ENCODE results near the gene PLXNA4. TPM values are rescaled to one million over a fixed set of nuclear protein-coding genes. Genes with fewer than 3 reads are reported as not detected.

PLXNA4 gene
- polyA plus RNA-seq, 3 donors from 2014 or later, result 0.53 to 1.3 (median 0.56) TPM

DNA sequence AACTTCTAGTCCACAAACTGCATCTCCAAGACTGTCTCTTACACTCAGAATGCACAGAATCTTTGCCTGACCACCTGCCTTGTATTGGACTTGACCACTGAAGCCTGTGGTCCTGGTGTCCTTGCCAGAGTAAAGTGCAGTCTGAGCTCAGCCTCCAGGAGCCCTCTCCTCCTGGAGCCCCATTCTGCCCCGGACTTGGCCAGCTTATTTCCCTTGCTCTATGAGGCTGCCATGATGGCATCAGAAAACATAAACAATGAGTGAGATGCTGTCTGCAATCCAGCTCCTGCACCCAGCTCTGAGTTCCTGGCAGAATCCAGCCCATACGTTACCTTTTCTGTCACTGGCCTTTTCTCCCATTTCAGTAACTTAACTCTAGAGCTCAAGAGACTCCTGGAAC is 494.6 kb downstream of the PLXNA4 start:
- Mint-ChIP-seq H3K4me1 (no peaks in the 10 kb centered on the region), H3K4me3 (no peak overlapping the region), H3K9me3 (no peaks in the 10 kb centered on the region), H3K27ac (no peak overlapping the region), H3K36me3 (no peaks in the 10 kb centered on the region), H3K27me3 (ENCODE audit: low read depth in 3 of 3) (peaks cover 0 to 10% (median 2%) of the 10 kb centered on the region in 3 donors)
- no peak for DNase-seq

GRCh38 chr7:132080967-132081668 is 495.2 kb downstream of the PLXNA4 start:
- Mint-ChIP-seq H3K36me3 (no peaks in the 10 kb centered on the region), H3K27me3 (ENCODE audit: low read depth in 3 of 3) (peaks cover 0 to 10% (median 2%) of the 10 kb centered on the region in 3 donors), H3K9me3 (peaks cover 0 to 3% (median 0%) of the 10 kb centered on the region in 6 donors), H3K4me3 (no peak overlapping the region), H3K27ac (no peak overlapping the region), H3K4me1 (no peaks in the 10 kb centered on the region)
- DNase-seq, result no peak

DNA sequence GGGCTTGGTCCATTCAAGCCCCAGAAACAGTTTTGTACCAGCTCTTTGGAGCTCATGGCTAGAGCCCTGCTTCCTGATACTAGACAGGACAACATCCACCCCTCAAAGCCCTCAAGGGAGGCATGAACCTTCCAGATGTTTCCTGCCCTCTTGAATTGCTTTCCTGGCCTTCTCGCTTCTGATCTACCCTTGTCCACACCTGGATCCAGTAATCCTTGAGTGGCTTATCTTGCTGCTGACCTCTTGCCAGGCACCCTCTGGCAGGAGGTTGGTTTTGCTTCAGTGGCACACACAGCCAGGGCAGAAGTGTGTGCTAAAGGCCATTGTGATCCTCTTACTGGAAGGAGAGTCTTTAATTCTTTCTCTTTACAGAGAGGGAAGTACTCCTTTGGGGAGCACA is 495.8 kb downstream of the PLXNA4 start:
- no peak for DNase-seq
- Mint-ChIP-seq H3K4me1 (no peaks in the 10 kb centered on the region), H3K9me3 (peaks cover 0 to 3% (median 0%) of the 10 kb centered on the region in 6 donors), H3K27me3 (ENCODE audit: low read depth in 3 of 3) (peaks cover 2 to 10% (median 2%) of the 10 kb centered on the region in 3 donors), H3K36me3 (no peaks in the 10 kb centered on the region), H3K27ac (no peak overlapping the region), H3K4me3 (no peak overlapping the region)

DNA sequence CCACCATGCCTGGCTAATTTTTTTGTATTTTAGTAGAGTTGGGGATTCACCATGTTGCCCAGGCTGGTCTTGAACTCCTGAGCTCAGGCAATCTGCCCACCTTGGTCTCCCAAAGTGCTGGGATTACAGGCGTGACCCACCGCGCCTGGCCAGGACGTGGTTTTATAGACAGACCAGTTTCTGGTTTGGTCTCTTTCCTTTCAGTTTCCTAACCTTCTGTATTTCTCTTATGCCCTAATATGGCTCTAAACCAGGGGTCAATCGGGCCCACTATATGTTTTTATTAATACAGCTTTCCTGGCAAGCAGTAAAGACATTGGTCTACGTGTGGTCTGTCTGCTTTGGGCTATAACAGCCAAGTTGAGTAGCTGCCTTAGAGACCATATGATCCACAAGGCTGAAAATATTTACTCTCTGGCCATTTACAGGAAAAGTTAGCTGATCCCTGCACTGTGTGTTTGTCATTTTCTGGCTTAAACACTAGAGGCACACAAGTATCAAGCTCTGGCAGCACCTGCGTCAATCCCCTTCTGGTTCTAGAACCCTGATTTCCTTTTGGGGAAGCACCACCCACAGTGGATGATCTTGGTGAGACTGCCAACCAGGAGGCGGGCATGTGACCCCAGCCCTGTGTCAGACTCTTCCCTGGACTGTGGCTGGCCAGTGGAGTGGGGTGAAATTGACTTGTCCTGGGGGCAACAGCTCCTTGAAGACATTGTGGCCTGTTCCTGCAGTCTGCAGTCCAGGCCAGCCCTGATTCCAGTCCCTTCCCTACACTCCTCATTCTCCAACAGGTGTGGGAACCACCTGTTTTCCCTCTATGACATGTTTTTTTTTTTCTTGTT is 497.2 kb downstream of the PLXNA4 start:
- Mint-ChIP-seq H3K9me3 (peaks cover 0 to 3% (median 0%) of the 10 kb centered on the region in 6 donors), H3K27ac (no peak overlapping the region), H3K36me3 (no peaks in the 10 kb centered on the region), H3K4me3 (no peak overlapping the region), H3K4me1 (no peaks in the 10 kb centered on the region), H3K27me3 (ENCODE audit: low read depth in 3 of 3) (peaks cover 2 to 11% (median 2%) of the 10 kb centered on the region in 3 donors)
- no peak for DNase-seq

- Mint-ChIP-seq H3K4me3 (no peak overlapping the region), H3K36me3 (no peaks in the 10 kb centered on the region), H3K4me1 (no peaks in the 10 kb centered on the region), H3K9me3 (peaks cover 0 to 3% (median 0%) of the 10 kb centered on the region in 6 donors), H3K27ac (no peak overlapping the region), H3K27me3 (ENCODE audit: low read depth in 3 of 3) (peaks cover 2 to 9% (median 2%) of the 10 kb centered on the region in 3 donors)
- DNase-seq, result no peak
Observed at GRCh38 chr7:132077971-132078685, 498.1 kb downstream of the PLXNA4 start.

DNA sequence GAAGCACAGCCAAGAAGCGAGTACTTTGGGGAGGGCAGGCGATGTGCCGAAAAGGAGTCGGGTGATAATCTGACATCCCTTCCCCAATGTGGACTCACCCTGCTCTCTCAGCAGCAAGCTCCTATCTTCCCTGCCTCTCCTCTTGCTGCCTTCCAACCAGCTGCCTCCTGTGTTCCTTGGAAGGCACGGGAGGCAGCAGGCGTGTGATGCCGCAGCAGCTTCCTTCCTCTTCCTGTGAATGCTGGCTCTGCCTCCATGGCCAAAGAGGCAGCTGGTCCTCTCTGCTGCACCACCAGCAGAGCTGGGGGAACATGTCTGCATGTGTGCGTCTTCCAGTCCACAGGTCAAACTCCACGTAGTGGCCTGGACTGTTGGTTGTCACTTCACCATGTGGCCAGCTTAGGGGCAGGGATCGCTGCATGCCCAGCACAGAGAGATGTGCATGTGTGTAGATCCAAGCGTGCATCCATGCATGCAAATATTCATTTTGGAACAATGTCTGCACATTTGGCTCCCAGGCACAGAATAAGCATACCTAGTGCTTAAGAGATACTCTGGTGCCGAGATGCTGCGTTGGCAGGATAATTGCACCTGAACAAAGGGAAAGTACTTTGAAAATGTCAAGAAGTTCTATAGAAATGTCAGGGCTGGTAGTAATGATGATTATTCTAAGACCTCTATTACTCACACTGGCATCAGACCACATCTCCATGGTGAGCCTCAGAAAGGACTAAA is 499.8 kb downstream of the PLXNA4 start:
- H3K36me3 Mint-ChIP-seq, result no peaks in the 10 kb centered on the region
- H3K27ac Mint-ChIP-seq, result no peak overlapping the region
- no peak for DNase-seq
- peaks cover 0 to 5% (median 2%) of the 10 kb centered on the region in 3 donors for H3K27me3 Mint-ChIP-seq (ENCODE audit: low read depth in 3 of 3)
- no peak overlapping the region for H3K4me3 Mint-ChIP-seq
- H3K9me3 Mint-ChIP-seq, result peaks cover 0 to 3% (median 0%) of the 10 kb centered on the region in 6 donors
- no peaks in the 10 kb centered on the region for H3K4me1 Mint-ChIP-seq

GRCh38 chr7:132075515-132075914 is 500.8 kb downstream of the PLXNA4 start:
- Mint-ChIP-seq H3K27me3 (ENCODE audit: low read depth in 3 of 3) (peaks cover 2 to 3% (median 3%) of the 10 kb centered on the region in 3 donors), H3K36me3 (no peaks in the 10 kb centered on the region), H3K9me3 (peaks cover 0 to 3% (median 0%) of the 10 kb centered on the region in 6 donors), H3K4me3 (no peak overlapping the region), H3K27ac (no peak overlapping the region), H3K4me1 (no peaks in the 10 kb centered on the region)
- DNase-seq, result no peak

GRCh38 chr7:132073920-132074589 is 502.2 kb downstream of the PLXNA4 start:
- no peak for DNase-seq
- Mint-ChIP-seq H3K27ac (no peak overlapping the region), H3K4me3 (no peak overlapping the region), H3K9me3 (peaks cover 0 to 3% (median 0%) of the 10 kb centered on the region in 6 donors), H3K36me3 (no peaks in the 10 kb centered on the region), H3K27me3 (ENCODE audit: low read depth in 3 of 3) (peaks cover 2 to 3% (median 3%) of the 10 kb centered on the region in 3 donors), H3K4me1 (no peaks in the 10 kb centered on the region)

Measured in immature natural killer cell (primary cell).